HG02943 (cell line): ENCODE measurements around the gene ADISSP.

ENCODE experiments used
- ATAC-seq: cut with Tn5 transposase; IDR thresholded peaks from one replicate; pipeline ENCODE4 v1.9.1; 2021; ENCODE audit warnings: mild to moderate bottlenecking, low read depth, moderate library complexity; ENCODE audit not compliant: unreplicated experiment

Gene ADISSP

GRCh38 chr20:3740615-3741301, 26.8 kb downstream of the ADISSP start:
- no peak for ATAC-seq

GRCh38 chr20:3739926-3740451, 27.6 kb downstream of the ADISSP start:
- no peak for ATAC-seq

- ATAC-seq = no peak
Measured at GRCh38 chr20:3739054-3739925, 28.3 kb downstream of the ADISSP start.

DNA sequence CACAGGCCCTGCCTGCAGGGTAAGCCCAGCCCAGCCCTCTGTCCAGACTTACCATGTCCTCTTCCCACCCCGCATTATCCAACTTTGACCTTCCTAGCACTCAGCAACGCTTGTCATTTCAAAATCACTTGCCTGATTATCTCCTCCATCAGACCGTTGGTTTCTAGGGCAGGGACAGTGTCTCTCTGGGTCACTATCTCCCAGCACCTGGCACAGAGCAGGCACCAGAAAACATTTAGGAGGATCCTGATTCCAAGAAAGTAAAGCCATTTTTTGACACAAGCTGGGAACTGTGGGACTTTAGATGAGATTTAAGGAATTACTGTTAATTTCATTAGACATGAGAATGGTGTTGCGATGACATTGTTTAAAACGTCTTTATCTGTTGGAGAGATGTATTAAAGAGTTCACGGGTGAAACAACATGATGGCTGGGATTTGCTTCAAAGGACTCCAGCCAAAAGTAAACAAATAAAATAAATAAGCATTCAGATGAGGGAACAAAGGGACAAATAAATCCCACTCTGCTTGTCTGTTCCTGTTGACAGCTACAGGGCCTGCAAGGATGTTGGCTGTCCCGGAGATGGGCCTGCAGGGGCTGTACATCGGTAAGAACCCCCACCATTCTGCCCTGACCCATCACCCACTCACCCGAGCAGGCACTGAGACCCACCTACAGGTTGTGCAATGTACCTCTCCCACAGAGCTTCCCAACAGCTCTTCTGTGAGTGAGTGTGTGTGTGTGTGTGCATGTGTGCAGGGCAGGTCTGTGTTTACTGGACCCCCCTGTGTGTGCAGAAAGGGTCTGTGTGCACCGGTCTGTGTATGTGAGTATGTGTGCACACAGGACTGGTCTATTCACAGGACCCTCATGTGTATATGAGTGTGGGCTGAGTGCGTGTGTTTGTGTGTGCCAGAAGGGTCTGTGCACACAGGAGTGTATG, 29.2 kb downstream of the ADISSP start:
- ATAC-seq = no peak

DNA sequence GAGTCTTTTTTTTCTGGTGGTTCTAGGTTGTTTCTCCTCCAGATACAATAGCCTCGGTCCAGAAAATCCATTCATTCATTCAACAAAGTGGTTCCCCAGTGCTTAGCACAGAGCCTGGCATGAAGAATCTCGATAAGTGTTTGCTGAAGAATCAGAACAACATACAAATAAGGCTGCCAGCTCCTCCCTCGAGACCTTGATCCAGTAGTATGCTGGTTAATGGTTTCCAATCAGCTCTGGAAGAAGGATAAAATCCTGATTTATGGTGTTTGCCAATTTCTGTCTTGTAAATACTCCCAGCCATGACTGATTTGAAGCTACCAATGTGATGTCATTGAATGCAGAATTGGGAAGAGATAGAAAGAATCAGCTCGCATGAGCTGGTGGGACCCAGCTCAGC, 31.8 kb downstream of the ADISSP start:
- ATAC-seq = no peak

DNA sequence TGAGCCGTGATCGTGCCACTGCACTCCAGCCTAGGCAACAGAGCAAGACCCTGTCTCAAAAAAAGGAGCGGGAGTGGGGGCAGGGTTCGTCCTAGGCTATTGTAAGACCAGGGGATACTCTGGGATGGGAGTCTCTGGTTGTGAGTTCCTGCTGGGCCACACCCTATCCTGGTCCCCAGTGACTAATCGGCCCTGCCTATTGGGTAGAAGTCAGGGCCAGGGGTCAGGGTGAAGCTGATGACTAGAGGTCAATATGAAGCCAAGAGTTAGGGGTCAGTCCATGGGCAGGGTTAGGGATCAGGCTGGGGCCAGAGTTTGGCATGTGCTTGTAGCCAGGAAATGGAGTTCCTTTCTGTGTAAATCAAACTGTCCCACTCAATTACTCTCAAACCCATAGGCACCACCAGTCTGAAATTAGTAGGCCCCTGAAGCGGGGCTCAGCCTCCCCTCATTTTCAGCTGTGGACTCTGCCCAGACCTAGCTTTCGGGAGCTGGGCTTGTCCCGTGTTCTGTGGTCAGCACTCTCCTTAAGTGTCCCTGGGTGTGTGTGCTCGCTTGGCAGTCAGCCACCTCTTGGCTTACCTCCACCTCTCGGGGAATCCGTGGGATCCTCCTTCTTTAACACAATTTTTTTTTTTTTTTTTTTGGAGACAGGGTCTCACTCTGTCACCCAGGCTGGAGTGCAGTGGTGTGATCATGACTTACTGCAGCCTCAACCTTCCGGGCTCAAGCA, 33.3 kb downstream of the ADISSP start:
- ATAC-seq = no peak

- ATAC-seq = no peak
Measured at GRCh38 chr20:3733119-3733995, 34.2 kb downstream of the ADISSP start.

- ATAC-seq = no peak
Measured at GRCh38 chr20:3732327-3733118, 35.0 kb downstream of the ADISSP start, which contains the start of gene HSPA12B. Gene HSPA12B (plus strand): TSS chr20:3732685. CDS start chr20:3738675, 5,990 bp downstream.

- ATAC-seq = no peak
Measured at GRCh38 chr20:3731944-3732326, 35.6 kb downstream of the ADISSP start.

DNA sequence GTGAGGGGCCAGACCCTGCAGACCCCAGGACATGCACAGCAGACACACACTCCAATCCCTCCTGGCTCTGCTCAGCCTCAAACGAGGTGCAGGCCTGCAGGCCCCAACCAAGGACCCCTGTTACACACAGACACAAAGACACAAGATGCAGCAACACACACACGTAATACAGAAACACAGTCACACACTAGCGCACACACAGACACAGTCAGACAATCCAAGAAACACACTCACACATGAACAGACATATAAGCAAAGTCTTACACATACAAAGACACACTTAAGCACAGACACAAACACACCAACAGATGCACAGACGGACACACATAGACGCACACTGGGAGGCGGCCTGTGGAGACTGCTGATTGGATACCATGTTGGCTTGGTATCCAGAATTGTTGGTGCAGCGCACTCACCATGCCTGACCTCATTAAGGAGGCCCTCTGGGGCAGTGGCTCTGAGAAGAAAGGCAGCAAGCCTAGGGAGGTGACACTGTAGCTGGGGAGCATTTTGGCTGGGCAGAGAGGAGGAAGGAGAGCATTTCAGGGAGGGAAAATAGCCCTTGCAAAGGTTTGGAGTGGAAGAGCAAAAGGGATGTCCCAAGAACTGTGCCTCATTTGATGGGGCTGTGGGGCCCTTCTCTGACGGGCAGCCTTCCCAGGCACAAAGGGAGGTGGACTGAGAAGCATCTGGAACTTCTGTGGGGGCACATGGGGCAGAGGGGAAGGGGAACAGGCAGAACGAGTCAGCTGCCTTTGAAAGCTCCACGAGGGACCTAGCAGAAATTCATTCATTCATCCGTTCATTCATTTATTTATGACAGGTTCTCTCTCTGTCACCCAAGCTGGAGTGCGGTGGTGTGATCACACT, 36.5 kb downstream of the ADISSP start:
- ATAC-seq = no peak

GRCh38 chr20:3729811-3730540, 37.6 kb downstream of the ADISSP start:
- no peak for ATAC-seq

- no peak for ATAC-seq
Measured at GRCh38 chr20:3729378-3729777, 38.2 kb downstream of the ADISSP start.

DNA sequence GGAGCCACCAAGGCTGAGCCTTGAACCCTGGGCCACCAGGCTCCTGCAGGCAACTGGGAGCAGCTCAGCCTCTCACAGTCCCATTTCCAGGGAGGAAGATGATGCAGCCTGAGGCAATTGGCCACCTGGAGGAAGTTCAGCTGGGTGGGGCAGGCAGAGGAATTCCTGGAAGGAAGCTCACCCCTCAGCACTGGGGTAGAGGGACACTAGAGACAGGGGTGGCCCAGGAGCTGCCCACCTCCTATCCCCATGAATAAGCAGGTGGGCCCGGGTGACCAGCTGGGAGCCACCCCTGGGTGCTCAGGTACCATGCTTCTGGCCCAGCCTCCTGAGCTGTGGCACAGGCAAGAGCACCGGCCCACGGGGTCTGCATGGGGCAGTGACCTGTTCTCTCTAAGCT, 38.7 kb downstream of the ADISSP start:
- ATAC-seq = no peak

DNA sequence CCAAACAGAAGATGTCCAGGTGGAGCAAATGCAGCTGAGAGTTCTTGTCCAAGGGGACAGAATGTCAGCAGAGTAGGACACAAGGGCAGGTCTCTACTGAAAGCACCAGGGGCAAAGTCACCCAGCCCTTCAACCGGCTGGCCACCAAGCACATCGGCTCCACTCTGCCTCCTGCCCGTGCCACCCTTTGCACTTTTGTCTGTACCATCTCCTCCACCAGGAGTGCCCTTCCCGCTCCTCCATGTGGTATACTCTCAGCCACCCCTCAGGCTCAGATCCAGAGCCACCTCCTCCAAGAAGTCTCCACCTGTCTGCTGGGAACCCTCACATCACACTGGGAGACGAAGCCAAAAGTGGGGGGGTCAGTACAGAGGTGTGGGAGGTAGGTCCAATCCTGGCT, 39.2 kb downstream of the ADISSP start:
- ATAC-seq = no peak

GRCh38 chr20:3727401-3728021, 40.0 kb downstream of the ADISSP start:
- ATAC-seq = no peak

- ATAC-seq = no peak
Measured at GRCh38 chr20:3724356-3724755, 43.2 kb downstream of the ADISSP start.
